ENCODE data around the gene STIM2.

- TF ChIP-seq POLR2AphosphoS5 (IDR thresholded peaks at IDR 0.05; ENCODE audit: borderline replicate concordance, low read depth, low read length) (no peak), EZH2 (IDR thresholded peaks at IDR 0.05) (no peak), FOXP2 (optimal IDR thresholded peaks at IDR 0.05; ENCODE audit: control extremely low read depth, extremely low read length, insufficient read depth) (no peak)
Observed at GRCh38 chr4:26867914-26868684, 7.5 kb downstream of the STIM2 start.

Data from SK-N-MC (cell line).